HuH-7 (cell line): ENCODE results near the gene GGCT.
"Not testable (repeated sequence)": the region's sequence is repeated elsewhere in the genome, so short reads cannot be mapped to it uniquely, and the experiment has no call there.

Experiments used
- DNase-seq: peaks from one replicate; pipeline ENCODE4 v3.0.0; 2011; ENCODE audit warnings: low spot score

GGCT gene

GRCh38 chr7:30504301-30505173, at the start of gene GGCT:
TSS of gene GGCT (minus strand) at chr7:30504829. CDS start at chr7:30504709, 120 bp downstream.
- DNase-seq, result peak; percentile 97

- DNase-seq, result no peak
These were observed 48.9 kb upstream of the GGCT start for GRCh38 chr7:30553546-30553945.

GRCh38 chr7:30553141-30553540, 48.5 kb upstream of the GGCT start:
- no peak for DNase-seq

DNA sequence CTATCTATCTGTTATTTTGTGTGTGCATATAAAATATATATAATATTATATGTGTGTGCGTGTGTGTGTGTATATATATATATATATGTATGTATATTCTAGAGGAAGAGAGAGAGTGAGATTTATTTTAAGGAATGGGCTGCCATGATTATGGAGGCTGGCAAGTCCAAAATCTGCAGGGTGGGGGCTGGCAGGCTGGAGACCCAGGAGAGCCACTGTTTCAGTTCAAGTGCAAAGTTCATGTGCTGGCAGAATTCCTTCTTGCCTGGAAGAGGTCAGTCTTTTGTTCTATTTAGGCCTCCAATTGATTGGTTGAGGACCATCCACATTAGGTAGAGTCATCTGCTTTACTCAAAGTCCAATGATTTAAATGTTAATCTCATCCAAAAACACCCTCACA, 47.7 kb upstream of the GGCT start:
- no peak for DNase-seq

GRCh38 chr7:30549931-30550493, 45.4 kb upstream of the GGCT start:
- DNase-seq, result no peak

DNA sequence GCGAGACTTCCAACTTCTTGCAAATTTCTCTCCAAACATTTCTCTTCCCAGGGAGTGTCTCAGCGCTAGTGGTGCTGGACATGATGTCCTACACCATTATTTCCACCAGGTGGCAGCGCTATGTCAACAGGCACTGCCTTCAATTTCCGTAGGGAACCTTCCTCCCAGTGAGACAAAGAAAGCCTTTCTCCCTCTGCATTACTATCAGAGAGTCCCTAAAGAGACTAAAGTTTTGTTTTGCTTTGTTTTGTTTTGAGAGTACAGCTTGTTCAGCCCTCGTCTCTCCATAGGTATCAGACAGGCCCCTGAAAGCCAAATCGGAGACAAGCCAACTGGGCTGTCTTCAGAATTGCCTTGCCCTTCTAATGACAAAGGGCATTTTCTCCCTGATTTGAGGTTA, 44.2 kb upstream of the GGCT start:
- peak; percentile 74 for DNase-seq

- DNase-seq, result no peak
These were observed 42.0 kb upstream of the GGCT start for GRCh38 chr7:30546596-30546995.

DNA sequence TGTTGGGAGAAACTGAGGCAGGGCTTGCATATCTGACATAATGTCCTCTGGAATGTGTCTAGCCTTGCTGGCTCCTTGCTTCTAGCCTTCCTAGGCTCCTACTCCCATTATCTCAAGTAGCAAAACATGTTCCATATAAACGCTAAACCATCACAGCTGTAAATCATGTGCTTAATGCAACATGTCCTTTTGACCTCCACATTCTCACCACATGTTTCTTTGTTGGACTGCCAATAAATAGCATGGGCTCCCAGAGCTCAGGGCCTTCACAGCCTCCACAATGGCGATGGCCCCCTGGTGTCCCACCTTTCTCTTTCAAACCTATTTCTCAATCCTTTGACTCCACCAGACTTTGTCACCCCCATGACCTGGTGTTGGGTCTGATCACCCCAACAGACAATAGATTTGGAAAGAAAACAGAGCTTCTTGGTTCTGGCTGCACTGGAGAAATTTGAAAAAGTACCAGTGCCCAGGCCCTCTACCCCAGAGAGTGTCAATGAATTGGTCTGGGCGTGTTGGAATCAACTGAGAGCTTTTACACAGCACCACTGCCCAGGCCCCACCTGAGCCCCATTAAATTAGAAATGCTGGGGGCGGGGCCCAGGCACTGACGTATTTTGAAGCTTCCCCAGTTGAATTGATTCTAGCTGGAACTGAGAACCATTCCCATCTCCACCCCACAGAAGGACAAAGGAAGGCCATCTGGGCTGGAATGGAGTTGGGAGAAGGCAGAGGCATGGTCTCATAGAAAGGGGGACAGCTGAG, 41.3 kb upstream of the GGCT start:
- no peak for DNase-seq

DNA sequence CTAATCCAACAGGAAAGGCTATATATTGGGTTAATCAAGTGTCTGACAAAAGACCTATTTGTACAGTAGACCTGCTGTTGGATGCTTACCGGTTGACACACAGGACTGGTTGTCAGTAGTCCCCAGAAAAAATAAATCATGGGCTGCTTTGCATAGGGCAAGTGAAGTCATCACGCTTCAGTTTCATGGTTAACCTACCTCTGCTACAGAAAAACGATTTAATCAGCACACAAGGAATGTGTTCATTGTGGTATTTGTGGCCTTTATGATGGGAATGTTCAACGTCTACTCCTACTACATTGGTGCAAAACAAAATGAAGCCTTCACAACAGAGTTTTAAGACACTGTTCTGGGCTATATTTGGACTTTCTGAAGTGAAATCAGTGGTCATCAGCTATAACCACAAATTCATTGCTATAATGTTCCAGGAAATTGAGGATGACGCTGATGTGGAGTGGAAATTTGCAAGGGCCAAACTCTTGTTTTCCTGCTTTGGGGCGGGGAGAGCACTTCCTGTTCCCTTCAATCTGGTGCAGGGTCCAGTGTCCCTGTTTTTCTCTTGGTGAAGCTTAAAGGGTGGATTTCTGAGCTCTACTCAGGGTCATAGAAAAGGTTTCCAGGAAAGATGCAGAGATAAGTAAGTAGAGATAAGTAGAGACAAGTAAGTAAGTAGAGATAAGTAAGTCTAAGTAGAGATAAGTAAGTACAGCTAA, 39.3 kb upstream of the GGCT start:
- DNase-seq, result no peak

DNA sequence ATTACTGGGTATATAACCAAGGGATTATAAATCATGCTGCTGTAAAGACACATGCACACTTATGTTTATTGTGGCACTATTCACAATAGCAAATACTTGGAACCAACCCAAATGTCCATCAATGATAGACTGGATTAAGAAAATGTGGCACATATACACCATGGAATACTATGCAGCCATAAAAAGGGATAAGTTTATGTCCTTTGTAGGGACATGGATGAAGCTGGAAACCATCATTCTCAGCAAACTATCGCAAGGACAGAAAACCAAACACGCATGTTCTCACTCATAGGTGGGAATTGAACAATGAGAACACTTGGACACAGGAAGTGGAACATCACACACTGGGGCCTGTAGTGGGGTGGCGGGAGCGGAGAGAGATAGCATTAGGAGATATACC, 38.5 kb upstream of the GGCT start:
- DNase-seq, result not testable (repeated sequence)

GRCh38 chr7:30533886-30534285, 29.3 kb upstream of the GGCT start:
- no peak for DNase-seq

- DNase-seq, result no peak
These were observed 26.7 kb upstream of the GGCT start for GRCh38 chr7:30531286-30531685.

GRCh38 chr7:30530373-30530772, 25.7 kb upstream of the GGCT start:
- DNase-seq, result no peak

GRCh38 chr7:30528779-30529178, 24.1 kb upstream of the GGCT start:
- no peak for DNase-seq

- DNase-seq, result not testable (repeated sequence)
These were observed 22.7 kb upstream of the GGCT start for GRCh38 chr7:30527297-30527696.

GRCh38 chr7:30526163-30526562, 21.5 kb upstream of the GGCT start:
- DNase-seq, result no peak

DNA sequence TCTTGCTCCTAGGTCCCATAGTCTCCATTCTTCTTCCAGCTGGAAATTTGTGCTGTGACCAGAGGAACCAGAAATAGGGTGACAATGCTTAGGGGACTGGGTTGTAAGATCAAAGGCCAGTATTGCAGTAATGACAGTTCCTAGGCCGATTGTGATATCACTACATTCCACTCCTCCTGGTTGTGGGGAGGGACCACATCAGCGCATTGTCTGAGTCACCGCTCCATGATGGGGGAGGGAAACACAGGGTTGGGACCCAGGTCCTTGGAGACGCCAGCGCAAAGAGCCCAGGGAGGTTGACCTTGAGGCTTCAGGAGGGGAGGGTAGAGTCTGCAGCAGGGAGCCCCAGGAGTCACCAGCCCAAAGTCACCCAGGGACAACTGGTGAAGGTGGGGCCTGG, 20.8 kb upstream of the GGCT start:
- DNase-seq, result no peak

DNA sequence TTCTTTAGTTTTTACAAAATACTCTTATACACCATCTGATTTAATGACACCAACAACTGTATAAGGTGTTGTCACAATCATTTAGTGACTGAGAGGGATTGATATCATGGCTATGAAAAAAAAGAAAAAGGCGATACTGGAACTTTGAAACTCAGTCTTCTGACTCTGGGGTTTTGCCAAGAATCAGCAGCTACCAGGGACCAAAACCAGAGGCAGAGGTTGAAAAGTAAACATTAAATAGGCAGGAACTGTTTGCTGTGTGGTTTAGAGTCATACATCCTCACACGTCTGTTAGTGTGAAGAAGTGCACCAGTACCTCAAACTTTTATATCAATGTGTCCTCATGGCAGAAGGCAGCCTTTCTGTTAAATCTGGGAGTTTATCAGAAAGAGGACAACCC, 19.9 kb upstream of the GGCT start:
- no peak for DNase-seq

- no peak for DNase-seq
These were observed 18.8 kb upstream of the GGCT start for GRCh38 chr7:30523466-30523865.

GRCh38 chr7:30522159-30522558, 17.5 kb upstream of the GGCT start:
- no peak for DNase-seq

- DNase-seq, result no peak
These were observed 16.9 kb upstream of the GGCT start for GRCh38 chr7:30521532-30521931.

- DNase-seq, result no peak
These were observed 14.5 kb upstream of the GGCT start for GRCh38 chr7:30519122-30519521.
